A204.1 (cell line): ENCODE measurements around the gene CDKAL1.
"Not testable (repeated sequence)": the region's sequence is repeated elsewhere in the genome, so short reads cannot be mapped to it uniquely, and the experiment has no call there.

ENCODE experiments used
- FAIRE-seq: peaks from 2 replicates; lab custom pipeline; 2012; peaks lifted over from hg19 to GRCh38; lab: Jason Lieb, UNC

CDKAL1 gene

DNA sequence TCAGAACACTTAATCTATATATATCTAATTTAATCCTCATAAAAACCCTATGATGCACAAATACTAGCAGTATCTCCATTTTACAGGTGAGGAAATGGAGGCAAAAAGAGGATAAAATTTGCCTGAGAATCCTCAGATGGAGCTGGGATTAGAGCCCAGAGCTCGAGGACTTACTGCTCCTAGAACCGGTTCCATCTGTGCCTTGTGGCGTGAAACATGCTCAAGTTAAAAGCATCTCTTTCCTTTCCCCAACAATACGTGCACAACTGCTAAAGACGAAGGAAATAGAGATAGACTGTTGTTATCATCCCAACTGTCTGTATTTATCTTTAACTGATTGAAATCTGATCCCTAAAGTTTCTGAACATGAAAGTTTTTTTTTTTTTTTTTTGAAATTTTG is 691.7 kb downstream of the CDKAL1 start:
- no peak for FAIRE-seq

DNA sequence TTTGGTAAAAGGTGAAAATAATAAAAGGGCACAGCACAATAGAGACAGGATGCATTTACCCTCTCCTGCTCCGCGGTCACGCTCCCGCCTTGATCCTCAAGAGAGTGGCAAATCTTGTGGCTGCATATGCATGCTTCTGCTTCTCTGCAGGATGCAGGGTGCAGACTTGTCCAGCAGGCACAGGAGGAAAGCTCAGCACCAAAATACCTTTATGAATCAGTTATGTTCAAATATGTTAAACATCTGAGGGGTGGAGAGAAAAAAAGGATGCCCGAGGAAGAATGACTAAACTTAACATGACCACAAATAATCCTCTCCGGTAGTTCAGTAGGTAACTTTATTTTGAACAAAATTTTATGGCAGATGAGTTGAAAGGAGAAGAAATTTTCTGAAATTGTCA is 693.2 kb downstream of the CDKAL1 start:
- FAIRE-seq, result no peak

DNA sequence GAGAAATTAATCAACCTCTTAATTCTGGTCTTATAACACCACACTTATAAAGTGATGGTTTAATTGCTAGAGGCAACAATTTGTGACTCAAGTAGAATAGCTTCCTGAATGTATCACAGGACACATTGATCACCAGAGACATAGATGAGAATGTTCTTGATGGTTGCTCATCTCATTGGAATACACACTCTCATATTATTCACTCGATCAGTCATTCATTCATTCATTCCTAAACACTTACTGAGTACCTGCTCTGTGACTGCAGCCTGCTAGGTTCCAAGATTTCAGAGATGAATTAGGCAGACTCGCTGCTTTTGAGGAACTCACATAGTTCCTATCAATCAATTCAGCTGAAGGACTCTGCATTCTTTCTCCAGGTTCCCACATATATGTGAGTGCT is 694.2 kb downstream of the CDKAL1 start:
- no peak for FAIRE-seq

DNA sequence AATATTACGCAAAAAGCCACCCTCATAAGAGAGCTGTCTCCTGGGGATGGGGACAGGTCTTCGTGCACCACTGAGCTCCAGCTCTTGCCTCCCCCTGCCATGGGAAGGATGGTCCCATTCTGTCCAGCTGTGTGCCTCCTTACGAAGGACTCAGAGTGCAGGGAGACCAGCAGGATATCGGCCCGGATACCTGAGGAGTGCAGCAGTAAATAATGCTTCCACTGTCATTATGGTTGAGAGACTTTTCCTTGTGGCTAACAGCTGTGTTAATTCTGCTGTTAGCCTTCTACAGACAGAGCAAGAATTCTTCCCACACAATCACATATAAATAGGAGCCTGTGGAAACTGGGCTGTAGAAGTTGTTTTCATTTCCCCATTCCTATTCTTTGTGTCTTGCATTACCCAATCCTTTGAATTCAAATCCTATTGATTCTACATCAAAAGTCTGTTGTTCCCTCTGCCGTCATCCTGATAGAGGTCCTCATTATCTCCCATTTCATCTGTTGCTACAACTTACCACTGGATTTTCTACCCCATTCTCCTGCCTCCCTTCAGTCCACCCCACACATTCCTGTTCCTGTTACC is 694.7 kb downstream of the CDKAL1 start:
- FAIRE-seq, result no peak

DNA sequence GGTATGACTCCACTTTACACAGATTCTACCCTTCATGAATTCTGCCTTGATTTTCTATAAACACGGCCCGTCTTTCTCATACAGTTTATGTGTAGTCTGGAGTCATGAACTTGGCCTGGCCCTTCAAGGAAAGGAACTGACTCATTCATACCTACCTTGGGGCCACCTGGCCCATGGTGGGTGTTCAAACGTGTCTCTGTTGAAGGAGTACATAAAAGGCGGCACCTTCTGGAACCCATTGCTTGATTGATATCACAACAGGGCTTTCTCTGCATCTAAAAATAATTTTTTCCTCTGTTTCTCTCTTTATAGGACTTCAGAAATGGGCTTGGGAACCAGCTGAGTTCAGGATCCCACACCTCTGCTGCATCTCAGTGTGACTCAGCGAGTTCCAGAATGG is 696.3 kb downstream of the CDKAL1 start:
- no peak for FAIRE-seq

DNA sequence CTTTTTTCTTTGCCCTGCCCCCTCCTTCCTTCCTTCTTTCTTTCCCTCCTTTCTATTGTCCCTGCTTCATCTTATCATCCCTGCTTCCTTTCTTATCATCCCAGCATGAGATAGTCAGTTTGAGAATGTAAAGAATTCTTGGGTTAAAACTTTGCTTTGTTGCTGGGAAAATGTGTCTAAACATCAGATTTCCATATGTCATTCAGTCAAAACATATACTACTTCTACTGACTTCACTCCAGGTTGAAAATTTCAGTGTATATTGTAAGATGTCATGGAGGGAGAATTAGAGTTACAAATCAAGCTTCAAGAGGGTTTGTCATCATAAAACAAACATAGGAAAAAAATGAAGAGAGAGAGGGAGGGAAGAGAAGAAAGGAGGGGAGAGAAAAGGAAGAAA is 700.9 kb downstream of the CDKAL1 start:
- FAIRE-seq, result no peak

DNA sequence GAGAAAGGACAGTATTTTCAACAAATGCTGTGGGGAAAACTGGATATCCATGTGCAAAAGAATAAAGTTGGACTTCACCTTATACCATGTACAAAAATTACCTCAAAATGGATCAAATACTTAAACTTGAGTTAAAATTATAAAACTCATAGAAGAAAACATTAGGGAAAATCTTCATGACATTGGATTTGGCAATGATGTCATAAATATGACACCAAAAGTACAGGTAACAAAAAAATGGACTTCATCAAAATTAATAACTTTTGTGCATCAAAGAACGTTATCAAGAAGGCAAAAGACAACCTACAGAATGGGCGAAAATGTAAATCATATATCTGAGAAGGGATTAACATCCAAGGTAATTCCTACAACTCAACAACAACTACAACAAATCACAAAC is 704.0 kb downstream of the CDKAL1 start:
- FAIRE-seq, result no peak

DNA sequence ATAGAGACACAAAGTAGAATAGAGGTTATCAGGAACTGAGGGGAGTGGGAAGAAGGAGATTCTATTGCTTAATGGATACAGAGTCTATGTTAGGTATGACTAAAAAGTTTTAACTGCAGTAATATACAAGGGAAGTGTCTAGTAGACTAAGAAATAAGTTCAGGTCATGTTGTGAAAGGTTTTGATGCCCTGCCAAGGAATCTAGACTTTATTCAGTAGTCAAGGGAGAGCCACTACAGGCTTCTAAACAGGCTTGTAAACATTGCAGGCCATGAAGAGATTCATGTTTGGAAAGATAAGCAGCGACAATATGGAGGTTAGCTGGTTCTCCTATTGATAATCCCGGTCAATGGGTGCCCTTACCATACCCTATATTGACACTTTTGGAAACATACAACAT is 706.5 kb downstream of the CDKAL1 start:
- FAIRE-seq, result no peak

DNA sequence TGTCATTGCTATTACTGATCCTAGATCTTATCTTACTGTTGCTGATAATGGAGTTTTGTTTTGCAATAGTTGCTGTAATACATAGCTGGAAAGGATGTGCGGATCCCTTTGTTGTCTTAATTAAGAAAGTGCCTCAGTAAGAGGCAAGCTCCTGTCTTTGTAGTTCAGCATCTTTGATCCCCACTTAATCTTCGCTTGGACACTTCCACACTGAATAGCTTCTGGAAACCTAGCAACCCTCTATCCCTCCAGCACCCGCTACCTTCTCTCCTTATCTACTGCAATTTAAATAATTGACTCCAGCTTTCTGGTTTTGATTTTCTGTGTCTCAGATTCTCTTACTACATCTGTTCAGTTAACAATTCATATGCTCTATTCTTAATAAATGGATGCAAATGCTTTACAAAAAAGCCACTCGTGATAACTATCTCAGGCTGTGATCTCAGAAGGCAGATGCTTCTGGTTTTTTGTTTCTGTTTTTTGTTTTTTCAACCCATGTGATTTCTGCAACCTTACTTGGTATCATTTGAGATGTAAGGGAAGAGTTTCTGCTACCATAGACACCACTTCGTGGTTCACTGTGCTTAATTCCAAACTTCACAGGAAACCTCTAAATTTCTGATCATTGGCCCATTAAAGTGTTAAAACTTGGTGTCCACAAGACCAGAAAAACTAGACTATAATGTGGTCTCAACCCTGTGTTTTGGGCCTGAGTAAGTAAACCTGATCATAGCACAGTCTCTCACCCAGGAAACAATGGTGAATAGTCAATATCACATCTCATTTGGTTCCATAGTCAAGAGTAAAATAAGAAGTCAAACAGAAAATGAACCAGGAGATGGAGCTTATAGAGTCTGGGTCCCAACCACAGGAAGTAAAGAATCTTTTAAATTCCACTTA is 707.2 kb downstream of the CDKAL1 start:
- FAIRE-seq, result no peak

DNA sequence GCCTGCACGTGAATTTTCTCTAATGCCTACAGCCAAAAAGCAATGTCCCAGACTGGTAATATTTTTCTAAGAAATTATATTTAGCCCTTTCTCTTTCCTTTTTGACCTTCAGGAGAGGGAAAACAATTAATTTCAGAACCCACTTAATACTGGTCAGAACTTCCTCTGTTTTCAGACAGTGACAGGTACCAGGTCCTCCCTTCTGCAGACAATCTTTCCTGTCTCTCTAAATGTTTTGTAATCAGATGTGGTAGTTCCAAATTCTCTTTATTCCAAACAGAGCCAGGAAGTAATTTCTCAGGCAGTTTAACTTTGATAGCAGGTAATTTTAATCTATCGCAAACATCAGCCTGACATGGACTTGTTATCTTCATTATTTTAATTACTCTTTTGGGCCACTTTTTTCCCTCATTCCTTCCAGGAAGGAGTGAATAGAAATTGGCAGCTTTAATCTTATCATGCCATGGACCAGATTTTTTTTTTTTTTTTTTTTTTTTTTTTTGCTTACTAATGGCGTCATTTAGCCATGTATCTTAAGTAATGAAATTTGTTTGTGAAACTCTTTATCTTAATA is 710.7 kb downstream of the CDKAL1 start:
- FAIRE-seq, result no peak

DNA sequence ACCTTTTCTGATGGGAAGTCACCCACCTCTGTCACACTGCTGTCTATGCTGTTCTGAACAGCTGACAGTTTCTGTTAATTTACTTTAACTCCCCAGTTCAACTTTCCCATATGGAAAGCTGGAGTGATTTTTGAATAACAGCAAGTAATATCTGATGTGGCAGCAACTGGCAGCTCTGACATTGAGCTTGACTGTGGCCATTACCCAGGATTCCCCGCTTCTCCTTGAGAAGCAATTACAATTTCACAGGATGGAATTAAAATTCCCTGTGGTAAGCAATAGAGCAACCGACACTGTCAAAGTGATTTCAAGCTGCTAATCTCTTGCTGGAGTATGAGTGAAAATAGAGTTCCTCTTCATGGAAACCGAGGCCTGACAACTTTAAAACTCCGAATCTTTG is 711.2 kb downstream of the CDKAL1 start:
- no peak for FAIRE-seq

DNA sequence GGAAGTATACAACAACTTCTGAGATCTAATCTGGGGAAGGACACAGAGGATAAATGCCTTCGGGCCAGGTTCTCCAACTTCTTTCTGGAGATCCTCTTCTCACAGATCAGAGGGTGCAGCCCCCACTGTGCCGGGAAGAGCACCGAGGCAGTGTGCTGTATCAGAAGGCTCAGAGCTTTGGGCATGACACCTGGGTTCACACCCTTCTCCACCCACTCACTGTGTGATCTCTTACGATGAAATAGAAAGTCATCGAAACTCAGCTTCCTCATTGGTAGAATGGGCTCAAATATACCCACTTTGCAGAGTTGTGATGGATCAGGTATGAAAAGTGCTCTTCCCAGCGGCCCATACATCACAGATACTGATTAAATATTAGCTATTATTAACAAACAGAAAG is 711.8 kb downstream of the CDKAL1 start:
- no peak for FAIRE-seq

DNA sequence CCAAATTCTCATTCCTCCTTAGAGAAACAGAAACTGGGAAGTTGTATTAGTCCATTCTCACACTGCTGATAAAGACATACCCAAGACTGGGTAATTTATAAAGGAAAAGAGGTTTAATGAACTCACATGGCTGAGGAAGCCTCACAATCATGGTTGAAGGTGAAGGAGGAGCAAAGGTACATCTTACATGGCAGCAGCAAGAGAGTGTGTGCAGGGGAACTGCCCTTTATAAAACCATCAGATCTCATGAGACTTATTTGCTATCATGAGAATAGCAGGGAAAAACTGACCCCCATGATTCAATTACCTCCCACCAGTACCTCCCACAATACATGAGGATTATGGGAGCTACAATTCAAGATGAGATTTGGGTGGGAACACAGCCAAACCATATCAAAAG is 720.2 kb downstream of the CDKAL1 start:
- not testable (repeated sequence) for FAIRE-seq

DNA sequence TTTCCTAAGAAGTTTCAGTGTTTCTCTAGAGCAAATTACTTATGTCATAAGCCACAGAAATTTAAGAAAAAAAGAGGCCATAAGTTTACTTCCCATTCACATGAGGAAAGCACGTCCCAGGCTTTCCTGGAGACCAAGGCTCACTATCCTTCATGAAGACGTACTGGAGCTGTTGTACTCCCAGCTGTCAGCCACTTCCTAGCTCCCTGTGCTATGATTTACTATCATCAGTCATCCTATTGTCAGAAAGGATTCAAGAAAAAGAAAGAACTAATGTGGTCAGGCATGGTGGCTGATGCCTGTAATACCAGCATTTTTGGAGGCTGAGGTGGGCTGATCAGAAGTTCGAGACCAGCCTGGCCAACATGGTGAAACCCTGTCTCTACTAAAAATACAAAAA is 721.9 kb downstream of the CDKAL1 start:
- no peak for FAIRE-seq

DNA sequence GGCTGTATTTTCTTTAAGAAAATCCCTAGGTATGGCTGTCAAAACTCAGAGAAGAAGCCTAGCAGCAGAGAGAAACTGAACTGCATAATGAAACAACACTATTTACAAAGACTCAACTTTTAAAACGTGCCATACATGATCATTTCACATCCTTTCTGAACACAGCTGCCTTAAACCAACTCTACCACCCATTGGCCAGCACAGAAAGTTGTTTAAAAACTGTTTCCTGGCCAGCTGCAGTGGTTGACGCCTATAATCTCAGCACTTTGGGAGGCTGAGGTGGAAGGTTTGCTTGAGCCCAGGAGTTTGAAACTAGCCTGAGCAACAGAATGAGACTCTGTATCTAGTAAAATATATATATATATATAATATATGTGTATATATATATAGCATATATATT is 722.9 kb downstream of the CDKAL1 start:
- FAIRE-seq, result no peak

DNA sequence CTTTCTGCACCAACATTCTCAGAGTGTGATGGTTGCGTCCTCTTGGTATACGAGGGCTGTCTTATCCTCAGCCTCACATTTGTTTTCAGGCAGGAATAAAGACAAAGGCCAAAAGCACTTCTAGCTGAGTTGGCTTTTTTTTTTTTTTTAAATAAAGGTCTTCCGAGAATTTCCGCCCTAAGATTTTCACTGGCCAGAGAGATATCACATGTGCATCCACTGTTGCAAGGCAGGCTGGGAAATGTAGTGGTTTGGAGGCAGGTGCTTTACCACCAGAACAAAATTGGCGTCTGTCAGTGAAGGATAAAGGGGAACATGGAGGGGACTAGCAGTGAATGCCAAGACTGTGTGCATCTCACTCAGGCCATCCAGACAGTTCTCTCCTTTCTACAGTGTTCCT is 724.4 kb downstream of the CDKAL1 start:
- FAIRE-seq, result no peak

DNA sequence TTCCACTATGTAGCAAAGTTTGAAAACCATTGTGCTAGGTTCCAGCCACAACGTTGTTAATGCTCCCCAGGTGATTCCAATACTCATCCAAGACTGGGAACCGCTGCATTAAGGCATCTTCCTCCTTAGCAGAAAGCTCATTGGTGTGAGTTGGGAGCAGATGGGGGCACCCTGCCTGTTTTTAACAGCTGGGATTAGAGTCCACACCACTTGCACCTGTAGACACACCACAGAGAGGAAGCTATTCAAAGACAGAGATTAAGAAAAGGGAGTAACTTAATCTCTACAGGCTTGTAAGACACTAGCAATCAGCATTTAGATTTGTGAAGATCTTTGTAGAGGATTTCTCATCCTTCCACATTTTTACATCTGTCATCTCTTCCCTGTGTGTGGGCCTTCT is 725.4 kb downstream of the CDKAL1 start:
- FAIRE-seq, result no peak

DNA sequence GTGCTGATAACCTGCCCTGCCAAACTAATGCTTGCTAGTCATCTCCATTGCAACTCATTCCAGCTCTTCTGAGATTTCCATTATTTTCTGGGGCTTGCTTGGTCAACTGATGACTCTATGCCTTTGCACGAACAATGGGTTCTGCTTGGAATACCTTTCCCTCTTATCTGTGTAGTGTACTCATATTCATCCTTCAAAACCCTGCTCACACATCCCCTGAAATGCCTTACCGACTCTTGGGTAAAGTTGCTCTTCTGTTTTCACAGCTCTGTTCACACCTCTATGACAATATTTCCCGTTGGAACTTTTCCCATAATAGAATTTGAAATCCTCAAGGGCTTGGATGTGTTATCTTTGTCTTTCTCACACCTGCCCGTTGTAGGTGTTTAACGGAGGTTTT is 728.2 kb downstream of the CDKAL1 start:
- no peak for FAIRE-seq

DNA sequence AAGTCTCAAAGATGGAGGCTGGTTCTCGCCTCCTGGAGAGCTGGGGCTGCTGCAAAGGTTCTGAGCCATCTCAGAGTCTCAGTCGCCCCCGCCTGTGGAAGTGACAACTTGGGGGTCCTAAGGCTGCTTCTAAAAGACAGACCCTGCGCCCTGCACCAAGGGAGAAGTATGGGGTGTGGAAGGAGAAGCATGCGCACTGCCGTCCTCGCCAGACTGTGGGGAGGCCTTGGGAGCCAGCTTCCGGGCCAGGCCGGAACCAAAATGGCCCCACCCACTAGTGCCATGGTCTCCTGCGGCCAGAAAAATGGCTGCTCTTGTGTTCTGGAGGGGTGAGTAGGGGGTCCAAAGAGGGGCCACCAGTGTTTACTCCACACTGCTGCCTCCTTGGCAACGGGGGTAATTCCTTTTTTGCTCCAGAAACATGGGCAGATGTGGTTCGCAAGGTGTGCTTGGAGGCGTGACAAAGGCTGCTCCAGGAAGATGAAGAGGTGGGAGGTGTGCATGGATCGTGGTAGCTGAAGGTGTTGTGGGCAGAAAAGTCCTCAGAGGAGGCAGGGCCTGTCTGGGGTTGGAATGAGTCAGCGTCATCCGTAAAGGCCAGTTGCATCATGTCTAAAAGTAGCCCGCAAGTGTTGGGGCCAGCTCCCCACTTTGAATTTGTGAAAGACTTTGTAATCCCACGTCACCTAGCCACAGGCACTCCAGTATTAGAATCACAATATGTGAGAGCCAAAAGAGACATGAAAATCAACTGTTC is 729.5 kb downstream of the CDKAL1 start:
- FAIRE-seq, result no peak

DNA sequence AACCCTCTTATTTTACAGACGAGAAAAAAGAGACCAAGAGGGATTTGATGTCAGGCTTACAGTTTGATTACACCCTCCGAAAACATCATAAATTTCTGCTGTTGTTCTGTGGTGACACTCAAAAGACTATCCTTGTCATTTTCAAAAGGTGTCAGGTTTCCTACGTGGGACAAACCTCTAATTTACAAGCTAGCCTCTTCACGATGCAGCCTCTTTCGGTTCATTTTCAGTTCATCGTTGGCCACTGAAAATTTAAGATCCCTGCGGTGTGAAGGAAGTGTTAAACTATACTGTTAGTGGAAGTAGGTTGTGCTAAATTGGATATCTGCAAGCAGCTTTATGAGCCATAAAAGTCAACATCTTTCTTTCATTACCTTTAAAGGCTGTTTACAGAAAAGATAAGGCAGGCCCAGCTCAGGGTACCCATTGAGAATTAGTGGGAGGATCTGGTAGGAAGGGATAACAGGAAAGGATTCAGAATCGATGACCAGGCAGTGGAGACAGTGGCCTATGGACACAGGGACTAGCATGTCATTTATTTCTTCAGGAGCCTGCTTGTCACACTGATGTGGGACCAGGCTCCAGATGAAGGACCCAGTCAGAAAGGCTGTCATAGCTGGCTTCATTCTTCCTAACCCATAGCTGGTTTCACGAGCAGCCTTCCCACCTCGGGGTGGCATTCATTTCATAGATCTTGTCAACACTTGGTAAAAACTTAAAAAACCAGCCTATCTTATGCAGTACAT is 730.2 kb downstream of the CDKAL1 start:
- no peak for FAIRE-seq

DNA sequence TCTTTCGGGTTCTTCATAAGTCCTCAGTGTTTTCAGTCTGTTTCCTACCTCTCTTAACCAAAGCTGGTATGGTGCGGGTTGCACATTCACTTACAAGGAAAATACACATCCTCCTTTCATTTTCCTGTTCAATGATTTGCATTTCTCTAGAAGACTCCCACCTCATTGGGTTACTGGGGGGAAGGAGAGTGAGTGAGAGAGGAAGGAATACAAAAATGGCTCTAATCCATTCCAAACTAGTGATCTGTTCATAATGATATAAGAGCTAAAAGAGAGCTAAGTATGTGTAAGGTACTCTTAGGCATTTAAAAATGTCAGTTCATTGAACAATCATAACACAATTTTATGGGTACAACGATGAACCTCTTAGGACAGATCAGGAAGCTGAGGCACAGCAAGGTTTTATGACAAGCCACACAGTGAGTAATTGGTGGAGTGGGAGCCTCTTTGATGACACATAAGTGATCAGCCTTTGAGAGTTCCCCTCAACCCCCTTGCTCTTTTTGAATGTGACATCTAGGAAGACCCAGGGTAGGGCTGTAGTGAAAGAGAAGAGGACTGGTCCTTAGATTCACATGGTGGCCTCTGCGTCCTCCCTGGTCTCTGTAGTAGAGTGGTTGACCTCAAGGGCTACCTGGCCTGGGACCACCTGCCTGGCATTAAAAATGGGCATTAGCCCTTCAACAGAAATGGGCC is 730.9 kb downstream of the CDKAL1 start:
- FAIRE-seq, result no peak

DNA sequence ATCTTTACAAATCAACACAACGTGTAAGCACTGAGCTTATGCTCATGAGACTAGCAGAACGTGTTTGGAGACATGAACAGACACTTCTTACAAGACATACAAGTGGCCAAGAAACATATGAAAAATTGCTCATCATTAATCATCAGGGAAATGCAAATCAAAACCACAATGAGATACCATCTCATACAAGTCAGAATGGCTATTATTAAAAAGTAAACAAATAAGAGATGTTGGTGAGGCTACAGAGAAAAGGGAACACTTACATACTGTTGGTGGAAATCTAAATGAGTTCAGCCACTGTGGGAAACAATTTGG is 731.4 kb downstream of the CDKAL1 start:
- no peak for FAIRE-seq
